ENCODE measurements around the gene TLL1.

- no peak for TF ChIP-seq CTCF (IDR thresholded peaks at IDR 0.05; ENCODE audit: low read length)
- no peak for TF ChIP-seq EZH2 (IDR thresholded peaks at IDR 0.05; ENCODE audit: borderline replicate concordance, low read length)
These were observed 255.4 kb downstream of the TLL1 start for GRCh38 chr4:166128403-166128802.
